ENCODE measurements around the gene VWA2.
"Not testable (repeated sequence)": the region's sequence is repeated elsewhere in the genome, so short reads cannot be mapped to it uniquely, and the experiment has no call there.

The VWA2 gene

DNA sequence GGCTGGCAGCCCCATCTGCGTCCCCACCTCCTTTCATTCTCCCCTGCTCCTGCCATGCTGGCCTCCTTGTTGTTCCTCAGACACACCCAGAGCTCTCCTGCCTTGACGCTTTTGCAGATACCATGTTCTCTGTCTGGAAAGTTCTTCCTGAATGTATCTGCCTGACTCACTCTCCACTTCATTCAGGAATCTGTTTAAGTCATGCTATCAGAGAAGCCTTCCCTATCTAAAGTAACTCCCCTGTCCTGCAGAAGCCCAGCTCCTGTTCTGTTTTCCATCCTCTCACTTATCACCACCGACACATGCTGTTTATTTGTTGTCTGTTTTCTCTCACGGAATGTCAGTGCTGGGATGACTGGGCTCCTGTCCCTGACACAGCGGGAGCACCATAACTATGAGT lies 83.3 kb downstream of the VWA2 start:
- DNase-seq: no peak

GRCh38 chr10:114323023-114323422 lies 84.0 kb downstream of the VWA2 start:
- DNase-seq: no peak

DNA sequence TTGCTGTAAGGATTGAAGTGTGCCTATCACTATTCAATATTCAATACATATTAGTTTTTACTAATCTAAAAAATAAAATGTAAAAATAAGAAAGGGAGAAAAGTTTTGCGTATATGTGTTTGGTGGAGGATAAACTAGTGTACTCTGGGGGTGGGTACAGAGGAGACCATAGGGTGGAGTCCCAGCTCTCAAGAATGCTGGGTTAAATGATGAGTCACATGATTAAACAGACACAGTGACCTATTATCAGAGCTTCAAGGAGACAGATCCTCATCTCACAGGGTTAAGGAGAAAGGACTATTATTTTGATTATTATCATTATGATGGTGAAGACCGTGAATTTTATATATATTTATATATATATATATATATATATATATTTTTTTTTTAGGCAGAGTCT lies 87.7 kb downstream of the VWA2 start:
- no peak for DNase-seq

- DNase-seq: no peak
Observed at GRCh38 chr10:114327537-114328440, 88.7 kb downstream of the VWA2 start.

DNA sequence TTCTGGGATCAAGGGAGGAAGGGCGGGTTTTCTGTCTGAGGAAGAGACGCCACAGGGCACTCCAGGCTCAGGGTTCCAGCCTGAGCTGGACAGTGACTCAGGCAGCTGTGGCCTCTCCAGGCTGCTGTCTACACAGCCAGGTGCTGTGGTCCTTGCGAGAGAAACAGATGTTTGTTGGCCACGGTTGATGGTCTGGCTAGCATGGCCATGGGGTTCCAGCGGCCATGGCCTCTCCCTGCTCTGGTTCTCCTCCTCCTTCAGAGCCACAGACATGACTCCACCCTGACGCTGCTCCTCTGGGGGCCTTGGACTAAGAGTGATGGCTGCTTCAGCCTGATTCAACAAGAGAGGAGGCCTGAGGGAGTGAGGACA lies 89.4 kb downstream of the VWA2 start:
- no peak for DNase-seq

DNA sequence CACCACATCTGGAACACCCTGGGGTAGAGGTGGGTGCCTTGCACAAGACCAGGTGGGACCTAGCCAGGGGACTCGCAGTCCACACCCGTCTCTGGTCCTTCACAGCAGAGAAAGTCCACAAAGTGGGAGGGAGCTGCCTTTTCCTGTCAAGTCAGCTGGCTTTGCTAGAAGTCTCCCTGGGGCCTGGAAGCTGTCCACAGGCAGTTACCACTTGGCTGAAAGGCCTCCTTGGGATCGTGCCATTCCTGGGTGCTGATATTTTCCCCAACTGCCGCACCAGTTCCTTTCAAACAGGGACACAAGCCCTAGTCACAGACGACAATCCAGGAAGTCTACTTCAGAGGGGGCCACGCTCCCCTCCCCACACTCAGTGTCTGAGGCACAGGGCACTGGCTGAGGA lies 89.8 kb downstream of the VWA2 start:
- DNase-seq: no peak

DNA sequence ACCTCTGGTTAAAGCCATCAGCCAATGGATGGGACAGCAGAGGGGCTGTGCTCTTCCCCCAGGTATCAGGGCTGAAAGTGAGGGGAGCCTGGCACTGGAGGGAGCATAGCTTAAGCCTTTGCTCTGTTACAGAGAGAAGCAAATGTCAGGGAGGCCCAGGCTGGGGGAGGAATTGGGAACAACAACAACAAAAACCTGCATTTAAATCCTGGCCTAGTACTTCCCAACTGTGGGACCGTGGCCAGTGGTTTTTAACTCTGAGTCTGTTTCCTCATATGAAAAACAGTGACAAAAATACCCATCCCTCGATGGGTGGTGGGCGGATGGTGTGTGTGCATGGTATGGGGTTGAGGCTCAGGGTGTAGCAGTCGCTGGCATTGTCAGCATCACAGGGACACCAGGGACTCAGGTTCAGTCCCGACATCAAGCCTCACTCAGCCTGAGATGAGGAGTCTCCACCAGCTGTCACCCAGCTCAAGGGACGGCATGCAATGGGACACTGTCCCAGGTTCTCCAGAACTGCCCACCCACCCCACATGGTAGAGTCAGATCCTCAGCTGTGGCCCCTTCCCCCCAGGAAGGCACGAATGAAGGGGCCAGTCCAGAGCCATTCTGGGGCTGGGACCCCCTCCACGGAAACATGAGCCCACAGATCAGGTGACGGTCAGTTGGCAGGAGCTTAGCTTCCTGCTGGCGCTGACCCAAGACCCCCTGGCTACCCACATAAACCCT lies 90.7 kb downstream of the VWA2 start:
- DNase-seq: no peak

DNA sequence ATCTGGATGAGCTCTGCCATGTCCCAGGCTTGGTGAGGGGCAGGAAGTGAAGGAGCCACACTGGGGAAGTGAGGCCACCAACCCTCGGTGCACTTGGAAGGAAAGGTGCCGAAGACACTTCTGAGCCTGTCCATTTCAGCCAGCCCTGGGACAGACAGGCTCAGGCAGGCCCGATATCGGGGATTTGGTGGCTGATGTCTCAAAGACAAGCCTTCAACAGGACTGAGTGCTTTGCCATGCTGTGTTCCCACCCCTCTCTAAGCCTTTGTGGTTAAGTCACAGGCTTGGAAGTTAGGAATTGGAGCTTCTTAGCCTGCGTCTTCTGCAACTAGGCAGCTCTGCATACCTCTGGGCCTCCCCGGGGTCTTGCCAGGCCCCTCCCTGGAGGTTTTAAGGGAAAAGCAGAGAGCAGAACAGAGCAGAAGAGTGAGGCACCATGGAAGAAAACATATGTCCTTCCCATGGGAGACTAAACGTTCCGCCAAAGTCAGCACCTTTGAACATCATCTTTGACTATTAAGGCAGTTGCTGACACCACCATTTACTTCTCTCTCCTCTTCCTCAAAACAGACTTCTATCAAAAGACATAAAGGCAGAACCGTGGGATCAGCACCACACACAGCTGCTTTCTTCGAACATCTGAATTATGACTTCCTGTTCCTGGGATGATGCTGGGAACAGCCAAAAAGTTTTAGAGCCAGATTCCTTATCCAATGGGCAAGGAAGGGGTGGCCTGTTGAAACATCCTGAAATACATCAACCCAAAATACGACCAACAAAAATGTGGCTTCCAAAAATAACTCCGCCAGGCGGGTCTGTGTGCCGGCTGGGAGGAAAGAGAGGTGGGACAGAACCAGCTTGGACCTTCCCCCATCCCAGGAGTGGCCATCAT lies 93.5 kb downstream of the VWA2 start:
- no peak for DNase-seq

- not testable (repeated sequence) for DNase-seq
Observed at GRCh38 chr10:114333441-114333840, 94.4 kb downstream of the VWA2 start.

GRCh38 chr10:114334301-114334700 lies 95.2 kb downstream of the VWA2 start:
- no peak for DNase-seq

DNA sequence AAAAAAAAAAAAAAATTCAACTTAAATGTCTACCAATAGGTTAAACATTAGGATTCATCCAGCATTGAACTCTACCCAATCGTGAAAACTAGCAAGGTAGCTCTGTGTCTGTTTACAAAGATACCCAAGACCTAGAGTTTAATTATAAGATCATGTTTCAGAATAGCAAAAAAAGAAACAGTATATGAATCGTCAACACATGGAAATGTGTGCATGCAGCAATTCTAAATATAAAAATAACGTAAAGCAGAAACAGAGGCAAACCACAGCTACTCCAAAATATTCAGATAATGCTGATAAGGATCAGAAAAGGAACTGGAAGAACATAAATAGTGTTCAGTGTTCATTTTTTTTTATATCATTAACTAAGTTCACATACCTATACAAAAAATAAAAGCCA lies 96.6 kb downstream of the VWA2 start:
- DNase-seq: no peak

DNA sequence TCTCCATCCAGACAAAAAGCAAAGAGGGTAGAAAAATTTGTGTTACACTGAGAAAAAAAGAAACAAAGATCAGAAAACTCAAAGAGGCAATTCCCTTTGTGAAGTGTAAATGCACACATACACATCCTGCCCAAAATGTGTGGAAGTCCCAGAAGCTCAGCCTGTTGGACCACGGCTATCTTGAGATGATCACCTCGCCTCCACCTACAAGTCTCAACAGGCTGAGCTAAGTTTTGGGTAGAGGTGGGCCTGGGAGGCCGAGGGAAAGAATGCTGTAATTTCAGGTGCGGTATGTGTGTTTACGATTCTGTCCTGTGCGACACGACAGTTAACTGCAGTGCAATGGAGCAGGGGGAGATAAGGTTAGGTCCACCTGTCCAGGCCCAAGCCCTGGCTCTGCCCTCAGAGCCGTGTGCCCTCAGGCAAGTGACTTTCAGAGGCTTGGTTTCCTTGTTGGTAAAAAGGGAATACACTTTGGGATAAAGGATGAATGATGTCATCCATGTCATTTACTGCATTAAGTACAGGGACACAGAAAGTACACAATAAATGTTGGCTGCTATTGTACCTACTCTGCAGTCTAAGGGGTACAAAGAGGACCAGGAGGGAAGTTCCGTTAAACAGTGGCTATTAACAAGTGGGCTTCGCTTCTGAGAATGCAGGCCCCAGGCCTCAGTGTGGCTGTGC lies 97.9 kb downstream of the VWA2 start:
- DNase-seq: no peak

- DNase-seq: peak; percentile 10
Observed at GRCh38 chr10:114337510-114338462, 98.7 kb downstream of the VWA2 start.

GRCh38 chr10:114340816-114341215 lies 101.8 kb downstream of the VWA2 start:
- DNase-seq: no peak
